Measurements from ENCODE around the gene YLPM1. TPM values are rescaled to one million over a fixed set of nuclear protein-coding genes. Genes with fewer than 3 reads are reported as not detected.
A peak's percentile ranks its signal among the peaks of the same experiment; 100 is the strongest.

The YLPM1 gene
- total RNA-seq, 1 donor from 2014 or later = 16.4 TPM

GRCh38 chr14:74792249-74793039 lies 29.3 kb downstream of the YLPM1 start:
- ATAC-seq (peak; percentile 16), DNase-seq (ENCODE audit: low spot score) (no peak)

GRCh38 chr14:74793506-74794155 lies 30.5 kb downstream of the YLPM1 start:
- DNase-seq (ENCODE audit: low spot score) (no peak), ATAC-seq (no peak)

- ATAC-seq = no peak
- DNase-seq (ENCODE audit: low spot score) = no peak
Observed at GRCh38 chr14:74794947-74795346, 31.8 kb downstream of the YLPM1 start.

DNA sequence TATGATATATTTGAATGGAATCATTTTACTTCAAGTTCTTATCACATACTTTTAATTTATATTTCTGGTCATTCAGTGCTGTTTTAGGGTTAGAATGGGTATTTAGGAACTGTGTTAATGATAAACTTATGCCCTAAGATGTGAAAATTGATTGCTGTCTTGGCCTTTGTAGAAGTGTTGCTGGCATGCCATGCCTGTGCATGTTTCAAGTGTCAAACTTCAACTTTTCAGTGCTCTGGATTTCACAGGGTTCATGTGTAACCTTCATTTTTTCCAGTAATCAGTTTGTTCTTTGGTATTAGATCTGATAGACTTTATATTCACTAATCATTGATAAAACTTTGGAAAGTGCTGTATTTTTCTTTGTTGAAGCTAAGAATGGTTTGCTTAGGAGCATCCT lies 36.6 kb downstream of the YLPM1 start:
- DNase-seq (ENCODE audit: low spot score) = no peak
- peak; percentile 66 for ATAC-seq

GRCh38 chr14:74800780-74801179 lies 37.7 kb downstream of the YLPM1 start:
- DNase-seq (ENCODE audit: low spot score) = no peak
- ATAC-seq = peak; percentile 73

DNA sequence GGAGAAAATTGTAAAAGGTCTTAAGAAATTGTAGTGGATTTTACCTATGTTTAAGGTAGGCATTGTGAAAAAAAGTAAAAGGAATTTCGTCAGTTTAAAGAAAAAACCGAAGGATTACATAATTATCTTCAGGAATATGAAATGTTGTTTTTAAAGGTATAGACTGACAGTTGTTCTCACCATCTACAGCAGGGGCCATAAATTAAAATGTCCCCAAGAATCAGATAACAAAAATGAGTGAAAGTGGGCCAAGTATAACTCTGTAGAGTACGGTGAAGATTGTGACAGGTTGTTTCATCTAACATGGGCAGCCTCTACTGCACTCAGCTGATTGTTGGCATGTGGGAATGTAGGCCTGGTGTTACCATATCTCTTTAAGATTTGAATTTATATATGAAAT lies 38.3 kb downstream of the YLPM1 start:
- DNase-seq (ENCODE audit: low spot score) = no peak
- ATAC-seq = no peak

GRCh38 chr14:74804219-74804825 lies 41.2 kb downstream of the YLPM1 start:
- no peak for DNase-seq (ENCODE audit: low spot score)
- peak; percentile 78 for ATAC-seq

DNA sequence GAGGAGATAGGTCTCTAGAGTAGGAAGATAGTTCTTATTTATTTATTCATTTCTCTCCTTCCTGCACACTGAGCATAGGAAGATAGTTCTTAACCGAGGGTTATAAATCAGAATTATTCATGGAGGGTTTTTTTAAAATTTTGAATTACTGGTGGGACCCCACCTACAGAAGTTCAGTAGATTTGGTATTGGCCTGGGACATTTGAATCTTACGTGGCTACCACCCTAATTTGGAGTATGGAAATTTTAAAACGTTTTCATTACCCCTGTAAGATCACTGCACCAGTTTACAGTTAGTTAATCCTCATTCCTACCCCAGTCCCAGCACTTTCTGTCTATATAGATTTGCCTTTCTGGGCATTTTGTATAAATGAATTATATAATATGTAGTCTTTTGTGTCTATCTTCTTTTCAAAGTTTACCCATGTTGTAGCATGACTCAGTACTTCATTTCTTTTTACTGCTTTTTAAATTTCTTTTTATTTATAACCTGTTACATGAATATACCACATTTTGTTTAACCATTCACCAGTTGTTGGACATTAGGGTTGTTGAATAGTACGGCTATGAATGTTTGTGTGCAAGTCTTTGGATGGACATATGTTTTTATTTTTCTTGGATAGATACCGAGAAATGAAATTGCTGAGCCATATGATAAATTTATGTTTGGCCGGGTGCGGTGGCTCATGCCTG lies 44.9 kb downstream of the YLPM1 start:
- DNase-seq (ENCODE audit: low spot score) (no peak), ATAC-seq (no peak)

- ATAC-seq = no peak
- DNase-seq (ENCODE audit: low spot score) = no peak
Observed at GRCh38 chr14:74816124-74816523, 53.0 kb downstream of the YLPM1 start.

DNA sequence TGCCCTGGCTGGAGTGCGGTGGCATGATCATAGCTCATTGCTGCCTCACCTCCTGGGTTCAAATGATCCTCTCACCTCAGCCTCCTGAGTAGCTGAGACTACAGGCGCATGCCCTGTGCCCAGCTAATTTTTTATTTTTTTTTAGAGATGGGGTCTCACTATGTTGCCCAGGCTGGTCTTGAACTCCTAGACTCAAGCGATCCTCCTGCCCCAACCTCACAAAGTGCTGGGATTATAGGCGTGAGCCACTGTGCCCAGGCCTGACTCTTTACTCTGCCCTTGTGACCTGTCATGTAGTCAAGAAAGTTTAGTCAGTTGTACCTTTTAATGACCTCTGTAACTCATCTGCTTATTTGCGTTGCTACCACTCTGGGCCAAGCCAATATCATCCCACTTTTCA lies 57.2 kb downstream of the YLPM1 start:
- ATAC-seq = no peak
- no peak for DNase-seq (ENCODE audit: low spot score)

- ATAC-seq (no peak), DNase-seq (ENCODE audit: low spot score) (no peak)
Observed at GRCh38 chr14:74821267-74821915, 58.3 kb downstream of the YLPM1 start.

DNA sequence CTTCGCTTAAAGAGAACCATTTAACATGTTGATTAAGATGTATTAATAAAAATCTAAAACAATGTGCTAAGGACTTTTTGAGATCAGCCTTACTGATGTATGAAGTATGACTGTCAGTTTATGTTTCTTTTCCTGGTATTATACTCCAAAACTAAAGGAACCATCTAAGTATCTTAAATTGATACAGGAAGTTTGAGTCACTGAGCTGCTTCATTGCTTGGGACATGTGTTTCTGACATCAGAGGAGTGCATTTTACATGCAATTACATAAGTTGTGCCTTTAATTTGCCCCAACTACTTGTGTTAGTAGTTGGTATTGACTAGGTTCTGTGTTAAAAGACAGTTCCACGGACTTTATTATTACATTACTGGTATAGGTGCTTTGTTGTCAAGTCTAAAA lies 61.9 kb downstream of the YLPM1 start:
- ATAC-seq (no peak), DNase-seq (ENCODE audit: low spot score) (no peak)

DNA sequence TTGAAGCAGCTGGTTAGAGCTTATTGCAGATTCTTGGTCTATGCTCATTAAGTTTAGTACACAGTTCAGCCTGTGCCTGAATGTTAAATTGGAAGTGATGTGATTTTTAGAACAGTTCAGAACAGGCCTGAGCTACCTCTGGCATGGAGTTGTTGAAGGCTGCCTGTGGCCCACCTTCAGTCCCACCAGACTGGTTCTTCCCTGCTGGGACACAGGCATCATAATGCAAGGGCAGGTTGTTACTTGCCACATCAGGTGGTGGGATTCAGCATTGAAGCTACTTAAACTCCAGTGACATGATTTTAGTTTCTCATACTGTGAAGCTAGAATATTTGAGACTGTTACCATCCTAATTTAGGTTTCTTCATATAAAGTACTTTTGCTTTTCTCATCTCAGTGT lies 63.5 kb downstream of the YLPM1 start:
- DNase-seq (ENCODE audit: low spot score) = no peak
- ATAC-seq = no peak

DNA sequence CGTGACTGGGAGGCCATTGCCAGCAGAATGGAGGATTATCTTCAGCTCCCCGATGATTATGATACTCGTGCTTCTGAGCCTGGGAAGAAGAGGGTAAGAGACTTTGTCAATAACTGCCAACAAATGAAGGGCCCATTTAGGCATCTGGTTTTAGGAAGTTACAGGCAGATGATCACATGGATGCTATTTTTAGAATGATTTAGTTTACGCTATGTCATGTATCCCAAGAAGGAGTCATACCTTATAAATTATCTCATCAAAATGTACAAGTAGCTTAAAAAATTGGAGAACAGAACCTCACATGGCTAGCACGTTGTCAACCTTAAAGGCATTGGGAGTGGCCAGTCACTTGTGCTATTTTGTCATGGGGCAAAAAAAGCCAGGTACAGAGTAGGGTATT lies 66.1 kb downstream of the YLPM1 start:
- DNase-seq (ENCODE audit: low spot score) (no peak), ATAC-seq (no peak)

DNA sequence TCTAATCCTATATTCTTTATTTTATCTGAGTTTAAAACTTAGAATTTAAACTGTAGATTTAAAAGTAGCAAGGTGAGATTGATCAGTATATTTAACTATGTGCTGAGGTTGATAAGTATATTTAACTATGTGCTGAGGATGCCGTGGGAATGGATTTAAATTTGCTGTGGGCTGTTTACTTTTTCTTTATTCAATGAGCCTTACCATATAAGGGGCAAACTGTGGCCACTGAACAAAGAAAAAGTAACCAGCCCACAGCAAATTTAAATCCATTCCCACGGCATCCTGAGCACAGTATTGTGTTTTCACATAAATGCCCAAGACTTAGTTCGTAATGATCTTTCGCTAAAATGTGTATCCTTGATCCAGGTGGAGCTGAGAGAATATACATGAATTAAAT lies 69.7 kb downstream of the YLPM1 start:
- DNase-seq (ENCODE audit: low spot score) (no peak), ATAC-seq (no peak)

- ATAC-seq (peak; percentile 39), DNase-seq (ENCODE audit: low spot score) (no peak)
Observed at GRCh38 chr14:74834692-74835392, 71.7 kb downstream of the YLPM1 start.

DNA sequence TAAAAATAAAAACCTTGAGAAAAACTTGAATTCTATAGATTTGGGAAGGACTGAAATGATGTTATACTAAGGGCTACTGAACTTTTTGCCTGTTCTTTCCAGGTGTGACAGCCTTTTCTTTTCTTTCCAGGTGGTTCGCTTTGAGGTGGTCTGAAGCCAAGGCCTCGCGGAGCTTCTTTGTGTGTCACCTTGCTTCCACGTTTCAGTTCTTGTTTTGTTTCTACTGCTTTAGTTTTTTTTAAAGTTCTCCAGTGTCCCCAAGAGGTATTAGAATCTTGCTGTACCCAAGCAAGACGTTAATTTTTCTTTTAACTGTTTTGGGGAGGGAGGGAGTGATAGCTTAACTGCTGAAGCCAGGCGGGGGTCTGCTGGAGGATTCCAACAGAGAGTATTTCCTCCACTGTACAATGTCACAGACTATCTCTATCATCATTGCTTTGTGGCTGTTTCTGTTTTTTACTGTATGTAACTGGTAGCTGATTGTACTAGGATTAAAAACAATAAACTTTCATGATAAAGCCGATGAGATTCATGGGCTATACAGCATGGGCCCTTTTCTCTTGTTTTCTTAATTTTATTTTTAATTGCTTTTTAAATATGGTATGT lies 72.6 kb downstream of the YLPM1 start:
- ATAC-seq = no peak

GRCh38 chr14:74836251-74836960 lies 73.3 kb downstream of the YLPM1 start:
- no peak for ATAC-seq
- DNase-seq (ENCODE audit: low spot score) = no peak

More for the DNA sequence above, 72.6 kb downstream of the YLPM1 start:
- DNase-seq (ENCODE audit: low spot score) = no peak

DNA sequence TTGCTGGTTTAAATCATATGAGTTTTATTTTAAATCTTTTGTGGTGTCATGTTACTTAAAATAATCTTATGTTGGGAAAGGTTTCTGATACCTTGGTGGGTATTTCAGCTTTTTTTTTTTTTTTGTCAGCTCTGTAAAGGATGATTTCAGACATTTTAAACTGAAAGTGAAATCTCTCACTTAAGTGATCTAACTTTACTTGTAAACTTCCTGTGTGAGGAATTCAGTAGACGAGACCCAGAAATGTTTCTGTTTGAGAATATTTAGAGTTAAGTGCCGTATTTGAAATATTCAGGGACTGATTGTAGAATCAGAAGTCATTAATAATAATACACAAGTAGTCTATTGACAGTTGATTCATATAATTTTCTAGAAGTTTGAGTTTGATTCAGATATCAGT lies 75.0 kb downstream of the YLPM1 start:
- no peak for ATAC-seq
- no peak for DNase-seq (ENCODE audit: low spot score)
